ENCODE data around the gene DENND1B.

DNA sequence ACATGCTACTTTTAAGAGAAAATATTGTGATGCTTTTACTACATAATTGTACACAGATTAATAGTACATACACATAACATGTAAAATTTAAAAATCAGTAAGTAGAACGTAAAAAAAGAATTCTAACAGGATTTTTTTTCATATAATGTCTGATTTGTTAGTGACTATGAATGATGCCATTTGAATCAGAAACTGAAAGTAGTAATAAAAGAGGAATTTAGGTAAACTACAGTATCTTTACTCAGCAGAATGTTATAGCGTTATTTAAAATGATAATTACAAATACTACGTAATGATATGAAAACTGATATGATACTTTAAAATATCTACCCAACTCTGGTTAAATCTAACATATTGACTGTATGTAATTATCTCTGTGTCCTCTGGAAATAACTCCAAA is 116.1 kb downstream of the DENND1B start:
- TF ChIP-seq, protein P1, sequence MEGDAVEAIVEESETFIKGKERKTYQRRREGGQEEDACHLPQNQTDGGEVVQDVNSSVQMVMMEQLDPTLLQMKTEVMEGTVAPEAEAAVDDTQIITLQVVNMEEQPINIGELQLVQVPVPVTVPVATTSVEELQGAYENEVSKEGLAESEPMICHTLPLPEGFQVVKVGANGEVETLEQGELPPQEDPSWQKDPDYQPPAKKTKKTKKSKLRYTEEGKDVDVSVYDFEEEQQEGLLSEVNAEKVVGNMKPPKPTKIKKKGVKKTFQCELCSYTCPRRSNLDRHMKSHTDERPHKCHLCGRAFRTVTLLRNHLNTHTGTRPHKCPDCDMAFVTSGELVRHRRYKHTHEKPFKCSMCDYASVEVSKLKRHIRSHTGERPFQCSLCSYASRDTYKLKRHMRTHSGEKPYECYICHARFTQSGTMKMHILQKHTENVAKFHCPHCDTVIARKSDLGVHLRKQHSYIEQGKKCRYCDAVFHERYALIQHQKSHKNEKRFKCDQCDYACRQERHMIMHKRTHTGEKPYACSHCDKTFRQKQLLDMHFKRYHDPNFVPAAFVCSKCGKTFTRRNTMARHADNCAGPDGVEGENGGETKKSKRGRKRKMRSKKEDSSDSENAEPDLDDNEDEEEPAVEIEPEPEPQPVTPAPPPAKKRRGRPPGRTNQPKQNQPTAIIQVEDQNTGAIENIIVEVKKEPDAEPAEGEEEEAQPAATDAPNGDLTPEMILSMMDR (IDR thresholded peaks at IDR 0.05; ENCODE audit: borderline replicate concordance, extremely low read depth, low read length, poor library complexity, severe bottlenecking): no peak
- TF ChIP-seq EZH2 (IDR thresholded peaks at IDR 0.05; ENCODE audit: borderline replicate concordance, low read depth, low read length, severe bottlenecking): no peak
